Activated naive CD4-positive, alpha-beta T cell treated with anti-CD3 and anti-CD28 coated beads for 36 hours (primary cell): ENCODE measurements around the gene GORASP1. TPM values are rescaled to one million over a fixed set of nuclear protein-coding genes. Genes with fewer than 3 reads are reported as not detected.

Experiments
- microRNA-seq: library from miRNA; unstranded; fragments of <30 nt; microRNA quantifications from one replicate; pipeline ENCODE4 v1.2.0, GENCODE V29; 2022; ENCODE audit warnings: borderline microRNAs expressed, borderline replicate concordance
- total RNA-seq, 2 experiments: library from RNA; stranded (reverse); gene quantifications; one replicate each; pipeline ENCODE4 v1.2.3, GENCODE V29; 2021

GORASP1 gene
- total RNA-seq, 2 experiments from 2014 or later = 19.0 to 21.8 TPM

Small RNA genes within 50 kb of the gene (microRNA-seq; reads per million reads assigned to microRNA genes)
- gene MIR6822 = not detected

Other genes with a start within 250 kb of the GORASP1 start
- under 1 TPM; 0.05 TPM for gene SCN11A, start 55.7 kb downstream of the GORASP1 start, total RNA-seq
- gene WDR48, start 55.6 kb downstream of the GORASP1 start, total RNA-seq = 10 to 100 TPM; 32.3 to 32.9 TPM
- 1 to 10 TPM; 1.5 to 1.6 TPM for gene TTC21A, start 53 bp upstream of the GORASP1 start, total RNA-seq
- gene CSRNP1, start 46.0 kb upstream of the GORASP1 start, total RNA-seq = 10 to 100 TPM; 66.5 to 71.0 TPM
- gene XIRP1, start 85.0 kb upstream of the GORASP1 start, total RNA-seq = under 1 TPM; 0.62 to 0.72 TPM
- gene CX3CR1, start 172.4 kb upstream of the GORASP1 start, total RNA-seq = not detected
- gene CCR8, start 222.1 kb upstream of the GORASP1 start, total RNA-seq = not detected